Naive B cell (primary cell): ENCODE measurements around the gene ERMN. TPM values are rescaled to one million over a fixed set of nuclear protein-coding genes. Genes with fewer than 3 reads are reported as not detected.

Experiments used
- ATAC-seq, 2 donors: fragments of 150-1000 bp; cut with Tn5 transposase; 2 replicates each; pipeline ENCODE4 v1.10.0; 2021; ENCODE audit warnings: low read depth in 2 of 2, mild to moderate bottlenecking in 2 of 2, moderate library complexity in 2 of 2
- DNase-seq: peaks from one replicate; pipeline ENCODE4 v3.0.0; 2022
- H3K27ac Mint-ChIP-seq, 6 donors: one replicate each; pipeline ENCODE4 v1.8.0; 2020 to 2022; ENCODE audit warnings: mild to moderate bottlenecking in 6 of 6, mixed read lengths in 6 of 6, moderate library complexity in 5 of 6, inconsistent platforms in 2 of 6
- H3K27me3 Mint-ChIP-seq, 3 donors: one replicate each; pipeline ENCODE4 v1.8.0; 2021 to 2022; ENCODE audit warnings: mixed read lengths in 3 of 3, mild to moderate bottlenecking in 1 of 3
- H3K36me3 Mint-ChIP-seq, 2 donors: one replicate each; pipeline ENCODE4 v1.8.0; 2020 to 2022; ENCODE audit warnings: mixed read lengths in 2 of 2, inconsistent platforms in 1 of 2, mild to moderate bottlenecking in 1 of 2
- H3K4me1 Mint-ChIP-seq, 3 donors: one replicate each; pipeline ENCODE4 v1.8.0; 2020 to 2022; ENCODE audit warnings: mixed read lengths in 3 of 3, inconsistent platforms in 1 of 3, mild to moderate bottlenecking in 1 of 3, moderate library complexity in 1 of 3
- H3K4me3 Mint-ChIP-seq, 8 donors: one replicate each; pipeline ENCODE4 v1.8.0; 2020 to 2022; ENCODE audit warnings: mild to moderate bottlenecking in 8 of 8, mixed read lengths in 8 of 8, moderate library complexity in 8 of 8, inconsistent platforms in 2 of 8
- H3K9me3 Mint-ChIP-seq, 7 donors: one replicate each; pipeline ENCODE4 v1.8.0; 2020 to 2022; ENCODE audit warnings: mixed read lengths in 7 of 7, mild to moderate bottlenecking in 5 of 7, inconsistent platforms in 2 of 7, moderate library complexity in 1 of 7
- polyA plus RNA-seq, 6 donors: library from polyadenylated mRNA; unstranded; fragments of 300-500 nt; fragmentation: Illumina TruSeq; gene quantifications; one replicate each; pipeline ENCODE4 v1.2.3, GENCODE V29; 2021; ENCODE audit warnings: low read depth in 6 of 6

ERMN gene
- polyA plus RNA-seq, 6 donors from 2014 or later: 0.08 to 0.56 (median 0.28) TPM; not detected in 1

GRCh38 chr2:157326698-157327097 is 1.1 kb upstream of the ERMN start:
- H3K27ac Mint-ChIP-seq: peak overlapping the region in 1 of 6 donors; percentile 95
- peaks cover 2 to 5% of the 10 kb centered on the region in 2 donors for H3K36me3 Mint-ChIP-seq
- no peaks in the 10 kb centered on the region for H3K9me3 Mint-ChIP-seq
- ATAC-seq (no peak), DNase-seq (no peak)
- H3K4me3 Mint-ChIP-seq: no peak overlapping the region
- peaks cover 7 to 18% (median 13%) of the 10 kb centered on the region in 3 donors for H3K4me1 Mint-ChIP-seq
- no peaks in the 10 kb centered on the region for H3K27me3 Mint-ChIP-seq

- H3K4me3 Mint-ChIP-seq: no peak overlapping the region
- H3K36me3 Mint-ChIP-seq: peaks cover 8 to 9% of the 10 kb centered on the region in 2 donors
- no peak for ATAC-seq
- no peaks in the 10 kb centered on the region for H3K9me3 Mint-ChIP-seq
- H3K27me3 Mint-ChIP-seq: no peaks in the 10 kb centered on the region
- H3K27ac Mint-ChIP-seq: no peak overlapping the region
- DNase-seq: no peak
- peaks cover 12 to 18% (median 13%) of the 10 kb centered on the region in 3 donors for H3K4me1 Mint-ChIP-seq
Measured at GRCh38 chr2:157324331-157324843, 1.2 kb downstream of the ERMN start.

- no peaks in the 10 kb centered on the region for H3K27me3 Mint-ChIP-seq
- peaks cover 3 to 7% (median 5%) of the 10 kb centered on the region in 3 donors for H3K4me1 Mint-ChIP-seq
- no peak overlapping the region for H3K27ac Mint-ChIP-seq
Measured at GRCh38 chr2:157322432-157322831, 3.2 kb downstream of the ERMN start.

GRCh38 chr2:157321466-157321865 is 4.2 kb downstream of the ERMN start:
- DNase-seq (no peak), ATAC-seq (no peak)
- Mint-ChIP-seq H3K9me3 (no peaks in the 10 kb centered on the region), H3K4me1 (peaks cover 0 to 5% (median 0%) of the 10 kb centered on the region in 3 donors), H3K27ac (peak overlapping the region in 1 of 6 donors; percentile 34), H3K27me3 (no peaks in the 10 kb centered on the region), H3K36me3 (peaks cover 9 to 13% of the 10 kb centered on the region in 2 donors), H3K4me3 (no peak overlapping the region)

More at GRCh38 chr2:157322432-157322831, 3.2 kb downstream of the ERMN start:
- ATAC-seq (no peak), DNase-seq (no peak)
- no peak overlapping the region for H3K4me3 Mint-ChIP-seq
- no peaks in the 10 kb centered on the region for H3K9me3 Mint-ChIP-seq
- peaks cover 9 to 13% of the 10 kb centered on the region in 2 donors for H3K36me3 Mint-ChIP-seq

- no peaks in the 10 kb centered on the region for H3K27me3 Mint-ChIP-seq
- DNase-seq: no peak
- no peak for ATAC-seq
- H3K27ac Mint-ChIP-seq: no peak overlapping the region
- peaks cover 9 to 13% of the 10 kb centered on the region in 2 donors for H3K36me3 Mint-ChIP-seq
- H3K4me3 Mint-ChIP-seq: no peak overlapping the region
- H3K9me3 Mint-ChIP-seq: no peaks in the 10 kb centered on the region
- peaks cover 0 to 5% (median 0%) of the 10 kb centered on the region in 3 donors for H3K4me1 Mint-ChIP-seq
Measured at GRCh38 chr2:157320409-157320808, 5.2 kb downstream of the ERMN start.

- Mint-ChIP-seq H3K27ac (no peak overlapping the region), H3K9me3 (no peaks in the 10 kb centered on the region), H3K36me3 (peaks cover 9 to 13% of the 10 kb centered on the region in 2 donors), H3K27me3 (no peaks in the 10 kb centered on the region), H3K4me1 (peaks cover 0 to 5% (median 0%) of the 10 kb centered on the region in 3 donors), H3K4me3 (no peak overlapping the region)
- no peak for DNase-seq
- ATAC-seq: no peak
Measured at GRCh38 chr2:157319795-157320194, 5.8 kb downstream of the ERMN start.

- no peaks in the 10 kb centered on the region for H3K9me3 Mint-ChIP-seq
- peaks cover 0 to 5% (median 0%) of the 10 kb centered on the region in 3 donors for H3K4me1 Mint-ChIP-seq
- peaks cover 9 to 13% of the 10 kb centered on the region in 2 donors for H3K36me3 Mint-ChIP-seq
- ATAC-seq (no peak), DNase-seq (no peak)
- H3K27me3 Mint-ChIP-seq: no peaks in the 10 kb centered on the region
- H3K27ac Mint-ChIP-seq: no peak overlapping the region
- H3K4me3 Mint-ChIP-seq: no peak overlapping the region
Measured at GRCh38 chr2:157318884-157319283, 6.7 kb downstream of the ERMN start.

- Mint-ChIP-seq H3K4me3 (peak overlapping the region in 1 of 8 donors; percentile 31), H3K27ac (no peak overlapping the region)
Measured at GRCh38 chr2:157315901-157316300, 9.7 kb downstream of the ERMN start.

GRCh38 chr2:157312866-157313486 is 12.6 kb downstream of the ERMN start:
- no peaks in the 10 kb centered on the region for H3K36me3 Mint-ChIP-seq

More at GRCh38 chr2:157315901-157316300, 9.7 kb downstream of the ERMN start:
- peaks cover 0 to 8% of the 10 kb centered on the region in 2 donors for H3K36me3 Mint-ChIP-seq
- no peak for DNase-seq
- H3K9me3 Mint-ChIP-seq: no peaks in the 10 kb centered on the region
- H3K4me1 Mint-ChIP-seq: no peaks in the 10 kb centered on the region
- ATAC-seq: no peak
- no peaks in the 10 kb centered on the region for H3K27me3 Mint-ChIP-seq

GRCh38 chr2:157311706-157312105 is 13.9 kb downstream of the ERMN start:
- peaks cover 0 to 7% (median 0%) of the 10 kb centered on the region in 3 donors for H3K27me3 Mint-ChIP-seq
- no peaks in the 10 kb centered on the region for H3K36me3 Mint-ChIP-seq
- no peaks in the 10 kb centered on the region for H3K9me3 Mint-ChIP-seq
- no peak for DNase-seq
- peaks cover 0 to 4% (median 0%) of the 10 kb centered on the region in 3 donors for H3K4me1 Mint-ChIP-seq
- no peak overlapping the region for H3K4me3 Mint-ChIP-seq
- no peak for ATAC-seq
- no peak overlapping the region for H3K27ac Mint-ChIP-seq

More at GRCh38 chr2:157312866-157313486, 12.6 kb downstream of the ERMN start:
- H3K9me3 Mint-ChIP-seq: no peaks in the 10 kb centered on the region
- peaks cover 0 to 7% (median 0%) of the 10 kb centered on the region in 3 donors for H3K27me3 Mint-ChIP-seq
- DNase-seq (no peak), ATAC-seq (no peak)
- H3K4me1 Mint-ChIP-seq: no peaks in the 10 kb centered on the region
- H3K27ac Mint-ChIP-seq: no peak overlapping the region
- H3K4me3 Mint-ChIP-seq: no peak overlapping the region

- ATAC-seq: no peak
Measured at GRCh38 chr2:157309878-157310277, 15.7 kb downstream of the ERMN start.

GRCh38 chr2:157307021-157307420 is 18.6 kb downstream of the ERMN start:
- Mint-ChIP-seq H3K36me3 (no peaks in the 10 kb centered on the region), H3K4me3 (no peak overlapping the region), H3K27me3 (peaks cover 0 to 9% (median 7%) of the 10 kb centered on the region in 3 donors), H3K9me3 (no peaks in the 10 kb centered on the region), H3K4me1 (peaks cover 0 to 6% (median 0%) of the 10 kb centered on the region in 3 donors), H3K27ac (no peak overlapping the region)
- peak in 1 of 2 donors; percentile 44 for ATAC-seq
- DNase-seq: no peak

More at GRCh38 chr2:157309878-157310277, 15.7 kb downstream of the ERMN start:
- no peak for DNase-seq
- Mint-ChIP-seq H3K27me3 (peaks cover 0 to 7% (median 0%) of the 10 kb centered on the region in 3 donors), H3K36me3 (no peaks in the 10 kb centered on the region), H3K27ac (no peak overlapping the region), H3K4me1 (peaks cover 0 to 6% (median 0%) of the 10 kb centered on the region in 3 donors), H3K9me3 (no peaks in the 10 kb centered on the region), H3K4me3 (no peak overlapping the region)

- no peak for DNase-seq
- Mint-ChIP-seq H3K27ac (no peak overlapping the region), H3K27me3 (peaks cover 0 to 9% (median 7%) of the 10 kb centered on the region in 3 donors), H3K36me3 (no peaks in the 10 kb centered on the region), H3K4me1 (peaks cover 0 to 6% (median 0%) of the 10 kb centered on the region in 3 donors), H3K9me3 (no peaks in the 10 kb centered on the region), H3K4me3 (no peak overlapping the region)
- ATAC-seq: no peak
Measured at GRCh38 chr2:157305723-157306110, 19.9 kb downstream of the ERMN start.
